Measurements from ENCODE around the gene CCND3. TPM values are rescaled to one million over a fixed set of nuclear protein-coding genes. Genes with fewer than 3 reads are reported as not detected.

The CCND3 gene
- total and polyA plus RNA-seq, 2 of the 13 experiments (the other 11 are each of a cell fraction or from before 2014, with no cell fraction given) = 4.3 to 7.2 TPM

GRCh38 chr6:41920921-41921711 lies 20.5 kb downstream of the CCND3 start, which contains the start of the genes BYSL and MED20 (continued):
- no peak for TF ChIP-seq ZNF460 (CRISPR knock-in tag; IDR thresholded peaks at IDR 0.05; ENCODE audit: borderline replicate concordance)
- no peak; the same call in 1 of the 2 replicates for TF ChIP-seq HIC2 (CRISPR knock-in tag; IDR thresholded peaks at IDR 0.05; ENCODE audit: low read depth)
- TF ChIP-seq, protein P1, sequence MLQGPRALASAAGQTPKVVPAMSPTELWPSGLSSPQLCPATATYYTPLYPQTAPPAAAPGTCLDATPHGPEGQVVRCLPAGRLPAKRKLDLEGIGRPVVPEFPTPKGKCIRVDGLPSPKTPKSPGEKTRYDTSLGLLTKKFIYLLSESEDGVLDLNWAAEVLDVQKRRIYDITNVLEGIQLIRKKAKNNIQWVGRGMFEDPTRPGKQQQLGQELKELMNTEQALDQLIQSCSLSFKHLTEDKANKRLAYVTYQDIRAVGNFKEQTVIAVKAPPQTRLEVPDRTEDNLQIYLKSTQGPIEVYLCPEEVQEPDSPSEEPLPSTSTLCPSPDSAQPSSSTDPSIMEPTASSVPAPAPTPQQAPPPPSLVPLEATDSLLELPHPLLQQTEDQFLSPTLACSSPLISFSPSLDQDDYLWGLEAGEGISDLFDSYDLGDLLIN (CRISPR knock-in tag; IDR thresholded peaks at IDR 0.05; ENCODE audit: borderline replicate concordance) = no peak
- peak; percentile 35; the same call in 1 of the 2 replicates for TF ChIP-seq SRY (CRISPR knock-in tag; IDR thresholded peaks at IDR 0.05)
- TF ChIP-seq ETV5 (CRISPR knock-in tag; IDR thresholded peaks at IDR 0.05; ENCODE audit: borderline replicate concordance) = peak; percentile 76
- 0 out of 2 replicates have a peak, but pooled peaks have one; percentile 29 for TF ChIP-seq NFIC (IDR thresholded peaks at IDR 0.05; ENCODE audit: low read length)
- TF ChIP-seq CREB1 (IDR thresholded peaks at IDR 0.05) = peak; percentile 98
- peak; percentile 100 for TF ChIP-seq CREB1 (CRISPR knock-in tag; IDR thresholded peaks at IDR 0.05)
- TF ChIP-seq, protein P2, sequence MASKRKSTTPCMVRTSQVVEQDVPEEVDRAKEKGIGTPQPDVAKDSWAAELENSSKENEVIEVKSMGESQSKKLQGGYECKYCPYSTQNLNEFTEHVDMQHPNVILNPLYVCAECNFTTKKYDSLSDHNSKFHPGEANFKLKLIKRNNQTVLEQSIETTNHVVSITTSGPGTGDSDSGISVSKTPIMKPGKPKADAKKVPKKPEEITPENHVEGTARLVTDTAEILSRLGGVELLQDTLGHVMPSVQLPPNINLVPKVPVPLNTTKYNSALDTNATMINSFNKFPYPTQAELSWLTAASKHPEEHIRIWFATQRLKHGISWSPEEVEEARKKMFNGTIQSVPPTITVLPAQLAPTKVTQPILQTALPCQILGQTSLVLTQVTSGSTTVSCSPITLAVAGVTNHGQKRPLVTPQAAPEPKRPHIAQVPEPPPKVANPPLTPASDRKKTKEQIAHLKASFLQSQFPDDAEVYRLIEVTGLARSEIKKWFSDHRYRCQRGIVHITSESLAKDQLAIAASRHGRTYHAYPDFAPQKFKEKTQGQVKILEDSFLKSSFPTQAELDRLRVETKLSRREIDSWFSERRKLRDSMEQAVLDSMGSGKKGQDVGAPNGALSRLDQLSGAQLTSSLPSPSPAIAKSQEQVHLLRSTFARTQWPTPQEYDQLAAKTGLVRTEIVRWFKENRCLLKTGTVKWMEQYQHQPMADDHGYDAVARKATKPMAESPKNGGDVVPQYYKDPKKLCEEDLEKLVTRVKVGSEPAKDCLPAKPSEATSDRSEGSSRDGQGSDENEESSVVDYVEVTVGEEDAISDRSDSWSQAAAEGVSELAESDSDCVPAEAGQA (IDR thresholded peaks at IDR 0.05; ENCODE audit: low read depth) = peak; percentile 96
- TF ChIP-seq, protein P2 (CRISPR knock-in tag; IDR thresholded peaks at IDR 0.05; ENCODE audit: borderline replicate concordance) = peak; percentile 83; the same call in 1 of the 2 replicates
- no peak for TF ChIP-seq NFE2L1 (CRISPR knock-in tag; IDR thresholded peaks at IDR 0.05; ENCODE audit: borderline replicate concordance)
- peak; percentile 69; the same call in 1 of the 2 replicates for TF ChIP-seq ZBED4 (CRISPR knock-in tag; IDR thresholded peaks at IDR 0.05; ENCODE audit: borderline replicate concordance)
- 0 out of 2 replicates have a peak, but pooled peaks have one; percentile 78 for TF ChIP-seq ZNF337 (CRISPR knock-in tag; IDR thresholded peaks at IDR 0.05; ENCODE audit: borderline replicate concordance, low read depth)
- TF ChIP-seq ZNF30 (CRISPR knock-in tag; IDR thresholded peaks at IDR 0.05) = peak; percentile 72; the same call in 1 of the 2 replicates
- peak; percentile 12; the same call in 1 of the 2 replicates for TF ChIP-seq JUND (CRISPR knock-in tag; IDR thresholded peaks at IDR 0.05)
